IMR-90 (cell line): ENCODE data around the gene TNS3. TPM values are rescaled to one million over a fixed set of nuclear protein-coding genes. Genes with fewer than 3 reads are reported as not detected.

Source experiments
- ATAC-seq: fragments of 200-7000 bp; cut with Tn5 transposase; 2 replicates; pipeline ENCODE4 v1.9.1; 2020; ENCODE audit warnings: low read depth, mild to moderate bottlenecking, moderate library complexity
- BruUV-seq: library from RNA; stranded (reverse); fragments of 400-500 nt; replicated peaks from 2 replicates; lab custom pipeline; 2021; lab: Mats Ljungman, UMichigan
- CTCF ChIA-PET: fragments of 300-600 bp; formaldehyde crosslinking; extraction: SDS; loops from one replicate; lab custom pipeline; 2021; ENCODE audit warnings: antibody characterized with exemption; lab: Yijun Ruan, JAX
- POLR2A ChIA-PET: fragments of 300-600 bp; sonication (Branson Sonifier 250); formaldehyde crosslinking; loops from one replicate; lab custom pipeline; 2022; ENCODE audit warnings: antibody characterized with exemption; ENCODE audit not compliant: unreplicated experiment; lab: Charles Lee
- DNase-seq: peaks from one replicate; pipeline ENCODE4 v3.0.0; 2013
- H2AFZ ChIP-seq: replicated peaks from 2 replicates; pipeline ENCODE3; 2013; ENCODE audit warnings: low read length, mild to moderate bottlenecking; ENCODE audit not compliant: poor library complexity
- H2AK5ac ChIP-seq: 2 replicates; pipeline ENCODE4 v1.6.1; 2013; ENCODE audit warnings: low read depth, low read length, inconsistent platforms
- H2AK9ac ChIP-seq: replicated peaks from 2 replicates; pipeline ENCODE3; 2013; ENCODE audit warnings: mild to moderate bottlenecking, low read depth, low read length, moderate library complexity; ENCODE audit not compliant: poor library complexity
- H2BK120ac ChIP-seq: 2 replicates; pipeline ENCODE4 v1.6.1; 2013; ENCODE audit warnings: low read depth, low read length, inconsistent platforms
- H2BK15ac ChIP-seq: 3 replicates; pipeline ENCODE4 v1.6.1; 2013; ENCODE audit warnings: low read depth, low read length, inconsistent platforms
- H2BK20ac ChIP-seq: 2 replicates; pipeline ENCODE4 v1.6.1; 2013; ENCODE audit warnings: low read depth, mild to moderate bottlenecking, inconsistent platforms, low read length, moderate library complexity
- H2BK5ac ChIP-seq: 2 replicates; pipeline ENCODE4 v1.6.1; 2013; ENCODE audit warnings: mild to moderate bottlenecking, low read depth, low read length, inconsistent platforms; ENCODE audit not compliant: poor library complexity, severe bottlenecking
- H3K14ac ChIP-seq: replicated peaks from 2 replicates; pipeline ENCODE4 v1.6.1; 2013; ENCODE audit warnings: low read depth, low read length, inconsistent platforms
- H3K18ac ChIP-seq: 2 replicates; pipeline ENCODE4 v1.6.1; 2013; ENCODE audit warnings: low read depth, low read length, control low read depth
- H3K23ac ChIP-seq: 2 replicates; pipeline ENCODE4 v1.6.1; 2013; ENCODE audit warnings: low read depth, low read length, inconsistent platforms
- H3K27ac ChIP-seq: 2 replicates; pipeline ENCODE4 v1.5.1; 2013; ENCODE audit warnings: mild to moderate bottlenecking, control low read depth, low read length; ENCODE audit not compliant: insufficient read depth
- H3K27me3 ChIP-seq: 2 replicates; pipeline ENCODE4 v1.6.1; 2013; ENCODE audit warnings: low read length; ENCODE audit not compliant: control insufficient read depth, insufficient read depth
- H3K36me3 ChIP-seq: 2 replicates; pipeline ENCODE4 v1.6.1; 2013; ENCODE audit warnings: low read length, mixed read lengths; ENCODE audit not compliant: control insufficient read depth, insufficient read depth
- H3K4ac ChIP-seq: 2 replicates; pipeline ENCODE4 v1.6.1; 2013; ENCODE audit warnings: low read depth, low read length, inconsistent platforms
- H3K4me1 ChIP-seq: 2 replicates; pipeline ENCODE4 v1.6.1; 2013; ENCODE audit warnings: low read length, mixed read lengths; ENCODE audit not compliant: control insufficient read depth, insufficient read depth
- H3K4me2 ChIP-seq: 2 replicates; pipeline ENCODE4 v1.6.1; 2013; ENCODE audit warnings: low read depth, mild to moderate bottlenecking, control low read depth, low read length, moderate library complexity
- H3K4me3 ChIP-seq: 2 replicates; pipeline ENCODE4 v1.5.1; 2013; ENCODE audit warnings: low read depth, mild to moderate bottlenecking, control low read depth, low read length, moderate library complexity; ENCODE audit not compliant: insufficient read depth
- H3K56ac ChIP-seq: 2 replicates; pipeline ENCODE4 v1.6.1; 2013; ENCODE audit warnings: low read length, inconsistent platforms; ENCODE audit not compliant: insufficient read depth; ENCODE audit errors: extremely low read depth
- H3K79me1 ChIP-seq, 2 experiments: 2 replicates each; pipeline ENCODE4 v1.6.1; 2013; ENCODE audit warnings: low read length in 2 of 2, inconsistent platforms in 1 of 2, low read depth in 1 of 2
- H3K9ac ChIP-seq: 2 replicates; pipeline ENCODE4 v1.6.1; 2013; ENCODE audit warnings: low read depth, low read length, control low read depth
- H3K9me1 ChIP-seq: 2 replicates; pipeline ENCODE4 v1.6.1; 2013; ENCODE audit warnings: low read length, inconsistent platforms; ENCODE audit not compliant: insufficient read depth
- H3K9me3 ChIP-seq: 2 replicates; pipeline ENCODE4 v1.6.1; 2013; ENCODE audit warnings: low read length; ENCODE audit not compliant: control insufficient read depth, insufficient read depth
- H4K20me1 ChIP-seq: 2 replicates; pipeline ENCODE4 v1.6.1; 2013; ENCODE audit warnings: low read length, inconsistent platforms; ENCODE audit not compliant: insufficient read depth
- H4K5ac ChIP-seq: 2 replicates; pipeline ENCODE4 v1.6.1; 2013; ENCODE audit warnings: mild to moderate bottlenecking, low read depth, low read length, control low read depth
- H4K8ac ChIP-seq, 2 experiments: 2 replicates each; pipeline ENCODE4 v1.6.1; 2013; ENCODE audit warnings: low read depth in 2 of 2, low read length in 2 of 2, control low read depth in 1 of 2, inconsistent platforms in 1 of 2
- H4K91ac ChIP-seq: 2 replicates; pipeline ENCODE4 v1.6.1; 2013; ENCODE audit warnings: low read depth, low read length, inconsistent platforms; ENCODE audit not compliant: insufficient read depth
- BHLHE40 ChIP-seq: fragments of 150-350 bp; IDR thresholded peaks from 2 replicates; pipeline ENCODE4 v1.6.1; 2016; ENCODE audit warnings: mild to moderate bottlenecking, low read depth, low read length
- CEBPB ChIP-seq: IDR thresholded peaks from 2 replicates; pipeline ENCODE4 v1.6.1; 2012; ENCODE audit warnings: low read depth, low read length, improper control_type of control experiment
- CHD1 ChIP-seq: IDR thresholded peaks from 2 replicates; pipeline ENCODE4 v1.6.1; 2012; ENCODE audit warnings: low read depth, low read length, improper control_type of control experiment
- FOS ChIP-seq: fragments of 150-350 bp; IDR thresholded peaks from 2 replicates; pipeline ENCODE4 v1.6.1; 2016; ENCODE audit warnings: low read depth, low read length
- MAFK ChIP-seq: IDR thresholded peaks from 2 replicates; pipeline ENCODE4 v1.6.1; 2012; ENCODE audit warnings: low read depth, low read length, improper control_type of control experiment
- MXI1 ChIP-seq: IDR thresholded peaks from 2 replicates; pipeline ENCODE4 v1.6.1; 2012; ENCODE audit warnings: low read depth, mild to moderate bottlenecking, low read length, moderate library complexity, borderline replicate concordance
- NFE2L2 ChIP-seq: fragments of 150-350 bp; IDR thresholded peaks from 2 replicates; pipeline ENCODE4 v1.6.1; 2016; ENCODE audit warnings: low read depth, mild to moderate bottlenecking, low read length
- POLR2A ChIP-seq: IDR thresholded peaks from 2 replicates; pipeline ENCODE4 v1.6.1; 2012; ENCODE audit warnings: mild to moderate bottlenecking, low read depth, low read length
- RAD21 ChIP-seq: IDR thresholded peaks from 2 replicates; pipeline ENCODE4 v1.6.1; 2012; ENCODE audit warnings: low read length, improper control_type of control experiment
- RCOR1 ChIP-seq: IDR thresholded peaks from 2 replicates; pipeline ENCODE4 v1.6.1; 2012; ENCODE audit warnings: mild to moderate bottlenecking, low read length, improper control_type of control experiment; ENCODE audit not compliant: insufficient replicate concordance
- RFX5 ChIP-seq: IDR thresholded peaks from 2 replicates; pipeline ENCODE4 v1.8.0; 2012; ENCODE audit warnings: low read depth, mild to moderate bottlenecking, low read length, moderate library complexity
- SMC3 ChIP-seq: fragments of 150-350 bp; IDR thresholded peaks from 2 replicates; pipeline ENCODE4 v1.6.1; 2016; ENCODE audit warnings: low read depth, mild to moderate bottlenecking, antibody characterized with exemption, low read length, moderate library complexity
- WGBS, 2 experiments: methylation state at CpG; one replicate each; pipeline versions ENCODE4 v1.1.5 to v1.1.7; 2013; ENCODE audit warnings: missing lambda C conversion rate in 2 of 2; ENCODE audit not compliant: insufficient read length in 1 of 2; ENCODE audit errors: extremely low coverage in 2 of 2; 5-methylcytosine and 5-hydroxymethylcytosine counted together
- dilution Hi-C: fragments of 300-500 bp; cut with HindIII; formaldehyde crosslinking; loops from one replicate; pipeline ENCODE4 v1.14.3; 2018; ENCODE audit warnings: low sequenced_read_pairs; ENCODE audit not compliant: unreplicated experiment
- in situ Hi-C: fragments of 300-500 bp; cut with MboI; formaldehyde crosslinking; loops from 3 replicates; pipeline ENCODE4 v1.14.3; 2019; ENCODE audit warnings: low sequenced_read_pairs, inconsistent platforms, mixed read lengths
- intact Hi-C: fragments of 100-400 bp; cut with micrococcal nuclease; formaldehyde crosslinking; loops from 2 replicates; pipeline ENCODE4 v1.10.0; 2022
- polyA plus RNA-seq, 3 experiments: library from polyadenylated mRNA; depleted of rRNA; stranded (reverse); fragments of >200 nt; gene quantifications; 2 replicates each; pipeline ENCODE4 v1.2.3, GENCODE V29; 2012; ENCODE audit warnings: low replicate concordance in 1 of 3
- total RNA-seq: library from RNA; depleted of rRNA; stranded (reverse); fragments of >200 nt; gene quantifications from 2 replicates; pipeline ENCODE4 v1.2.3, GENCODE V29; 2012
- TF ChIP-seq, protein P1 (sequence below): fragments of 150-350 bp; IDR thresholded peaks from 2 replicates; pipeline ENCODE4 v1.6.1; 2016; ENCODE audit warnings: low read depth, mild to moderate bottlenecking, low read length, moderate library complexity, borderline replicate concordance
- TF ChIP-seq, protein P2 (sequence below): fragments of 150-350 bp; IDR thresholded peaks from 2 replicates; pipeline ENCODE4 v1.6.1; 2017; ENCODE audit warnings: mild to moderate bottlenecking, antibody characterized with exemption, low read length, low read depth
- TF ChIP-seq, protein P3 (sequence below): conservative IDR thresholded peaks from 2 replicates; pipeline ENCODE4 v1.5.1; 2012; ENCODE audit warnings: mild to moderate bottlenecking, low read depth, low read length, improper control_type of control experiment

The TNS3 gene
- total and polyA plus RNA-seq, 2 of the 4 experiments (the other 2 are of a cell fraction), result 64.3 to 79.2 TPM

- no peak overlapping the region for H4K91ac ChIP-seq
- dilution Hi-C loops (no loop called here), intact Hi-C loops (no loop called here), in situ Hi-C loops (no loop called here)
- H3K14ac ChIP-seq, result no peak overlapping the region
- H2AFZ ChIP-seq, result no peak overlapping the region
- H4K20me1 ChIP-seq, result peaks cover 26% of the 10 kb centered on the region; the same call in 1 of the 2 replicates
- H3K4ac ChIP-seq, result no peak overlapping the region
- H3K18ac ChIP-seq, result no peak overlapping the region
- H2BK15ac ChIP-seq, result no peak overlapping the region
- no peak overlapping the region for H3K4me2 ChIP-seq
- CTCF ChIA-PET, result interaction anchor here (0.6 kb wide), 1 partner anchor 49 kb away, joined by 3 read pairs; no protein-coding TSS in a partner anchor
- WGBS, 2 experiments, result no CpG with 5 or more reads among the region's 5 CpGs
- H2BK5ac ChIP-seq, result no peak overlapping the region
- H3K79me1 ChIP-seq, result peaks cover 13 to 52% of the 10 kb centered on the region in 2 experiments
- peaks cover 3% of the 10 kb centered on the region for H3K4me1 ChIP-seq
- no peak overlapping the region for H3K9ac ChIP-seq
- no peak overlapping the region for H3K4me3 ChIP-seq
- no TSS peak for BruUV-seq
- H2AK5ac ChIP-seq, result no peak overlapping the region
- POLR2A ChIA-PET, result no interaction called here
- peaks cover 27% of the 10 kb centered on the region for H3K9me1 ChIP-seq
- H3K56ac ChIP-seq, result no peak overlapping the region
- H4K8ac ChIP-seq, result no peak overlapping the region
- no peak overlapping the region for H3K27ac ChIP-seq
- H2BK20ac ChIP-seq, result no peak overlapping the region
- no peak for DNase-seq
- H2AK9ac ChIP-seq, result no peak overlapping the region
- peaks cover 32% of the 10 kb centered on the region for H3K36me3 ChIP-seq
- no peak for ATAC-seq
- H3K9me3 ChIP-seq, result no peaks in the 10 kb centered on the region
- no peak overlapping the region for H3K23ac ChIP-seq
- no peaks in the 10 kb centered on the region for H3K27me3 ChIP-seq
- no peak overlapping the region for H2BK120ac ChIP-seq
- no peak overlapping the region for H4K5ac ChIP-seq
- TF ChIP-seq, protein P1, sequence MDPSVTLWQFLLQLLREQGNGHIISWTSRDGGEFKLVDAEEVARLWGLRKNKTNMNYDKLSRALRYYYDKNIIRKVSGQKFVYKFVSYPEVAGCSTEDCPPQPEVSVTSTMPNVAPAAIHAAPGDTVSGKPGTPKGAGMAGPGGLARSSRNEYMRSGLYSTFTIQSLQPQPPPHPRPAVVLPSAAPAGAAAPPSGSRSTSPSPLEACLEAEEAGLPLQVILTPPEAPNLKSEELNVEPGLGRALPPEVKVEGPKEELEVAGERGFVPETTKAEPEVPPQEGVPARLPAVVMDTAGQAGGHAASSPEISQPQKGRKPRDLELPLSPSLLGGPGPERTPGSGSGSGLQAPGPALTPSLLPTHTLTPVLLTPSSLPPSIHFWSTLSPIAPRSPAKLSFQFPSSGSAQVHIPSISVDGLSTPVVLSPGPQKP, result no peak
- TF ChIP-seq RAD21, result no peak
- no peak for TF ChIP-seq MAFK
- no peak for TF ChIP-seq RCOR1
- TF ChIP-seq CHD1, result no peak
- TF ChIP-seq CEBPB, result no peak
- no peak for TF ChIP-seq FOS
- TF ChIP-seq RFX5, result no peak
- no peak for TF ChIP-seq NFE2L2
- TF ChIP-seq POLR2A, result no peak
- TF ChIP-seq, protein P2, sequence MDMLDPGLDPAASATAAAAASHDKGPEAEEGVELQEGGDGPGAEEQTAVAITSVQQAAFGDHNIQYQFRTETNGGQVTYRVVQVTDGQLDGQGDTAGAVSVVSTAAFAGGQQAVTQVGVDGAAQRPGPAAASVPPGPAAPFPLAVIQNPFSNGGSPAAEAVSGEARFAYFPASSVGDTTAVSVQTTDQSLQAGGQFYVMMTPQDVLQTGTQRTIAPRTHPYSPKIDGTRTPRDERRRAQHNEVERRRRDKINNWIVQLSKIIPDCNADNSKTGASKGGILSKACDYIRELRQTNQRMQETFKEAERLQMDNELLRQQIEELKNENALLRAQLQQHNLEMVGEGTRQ, result no peak
- TF ChIP-seq SMC3, result no peak
- no peak for TF ChIP-seq BHLHE40
- TF ChIP-seq MXI1, result no peak
- TF ChIP-seq, protein P3, sequence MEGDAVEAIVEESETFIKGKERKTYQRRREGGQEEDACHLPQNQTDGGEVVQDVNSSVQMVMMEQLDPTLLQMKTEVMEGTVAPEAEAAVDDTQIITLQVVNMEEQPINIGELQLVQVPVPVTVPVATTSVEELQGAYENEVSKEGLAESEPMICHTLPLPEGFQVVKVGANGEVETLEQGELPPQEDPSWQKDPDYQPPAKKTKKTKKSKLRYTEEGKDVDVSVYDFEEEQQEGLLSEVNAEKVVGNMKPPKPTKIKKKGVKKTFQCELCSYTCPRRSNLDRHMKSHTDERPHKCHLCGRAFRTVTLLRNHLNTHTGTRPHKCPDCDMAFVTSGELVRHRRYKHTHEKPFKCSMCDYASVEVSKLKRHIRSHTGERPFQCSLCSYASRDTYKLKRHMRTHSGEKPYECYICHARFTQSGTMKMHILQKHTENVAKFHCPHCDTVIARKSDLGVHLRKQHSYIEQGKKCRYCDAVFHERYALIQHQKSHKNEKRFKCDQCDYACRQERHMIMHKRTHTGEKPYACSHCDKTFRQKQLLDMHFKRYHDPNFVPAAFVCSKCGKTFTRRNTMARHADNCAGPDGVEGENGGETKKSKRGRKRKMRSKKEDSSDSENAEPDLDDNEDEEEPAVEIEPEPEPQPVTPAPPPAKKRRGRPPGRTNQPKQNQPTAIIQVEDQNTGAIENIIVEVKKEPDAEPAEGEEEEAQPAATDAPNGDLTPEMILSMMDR, result no peak
Observed at GRCh38 chr7:47342296-47343060, 239.4 kb downstream of the TNS3 start.
